K562 treated with DMSO at 1 percent for 4 hours (cell line): ENCODE data around the gene HDGF. TPM values are rescaled to one million over a fixed set of nuclear protein-coding genes. Genes with fewer than 3 reads are reported as not detected.

Experiments
- total RNA-seq: library from RNA; unstranded; fragments of 300-600 nt; gene quantifications from 2 replicates; pipeline ENCODE4 v1.2.3, GENCODE V29; 2022; ENCODE audit not compliant: insufficient read depth

HDGF gene
- total RNA-seq, result 188 and 194 TPM in 2 replicates

GRCh38 chr1:156751451-156751756 is at the start of gene HDGF:
Gene HDGF (minus strand): TSS chr1:156751675. CDS start chr1:156751429, 246 bp downstream.

GRCh38 chr1:156767101-156767878 is 15.8 kb upstream of the HDGF start, which contains the start of gene PRCC:
Gene PRCC (plus strand): TSS chr1:156767535. CDS start chr1:156767772, 237 bp downstream.

GRCh38 chr1:156740741-156741480 is 10.6 kb downstream of the HDGF start, which contains the start of gene MRPL24:
Gene MRPL24 (minus strand): TSS chr1:156741088. CDS start chr1:156738704, 2,384 bp downstream.

GRCh38 chr1:156728599-156729462 is 22.6 kb downstream of the HDGF start, which contains the start of gene ISG20L2:
Gene ISG20L2 (minus strand): TSS chr1:156728766. CDS start chr1:156727652, 1,114 bp downstream.

GRCh38 chr1:156727926-156728598 is 23.4 kb downstream of the HDGF start, which contains the start of gene METTL25B:
Gene METTL25B (plus strand): TSS chr1:156728469. CDS start chr1:156729105, 636 bp downstream.

GRCh38 chr1:156705321-156705917 is 46.1 kb downstream of the HDGF start, which contains the start of gene CRABP2:
Gene CRABP2 (minus strand): TSS chr1:156705583. CDS start chr1:156705446, 137 bp downstream.

Other genes starting within 250 kb of the HDGF start
- 20.0 and 21.0 TPM in 2 replicates for gene IQGAP3, start 179.1 kb downstream of the HDGF start, total RNA-seq
- not detected in 2 replicates for gene TTC24, start 172.0 kb downstream of the HDGF start, total RNA-seq
- gene NAXE, start 159.9 kb downstream of the HDGF start, total RNA-seq, result 119 TPM in 2 replicates
- 8.8 and 9.0 TPM in 2 replicates for gene GPATCH4, start 150.2 kb downstream of the HDGF start, total RNA-seq
- gene HAPLN2, start 132.3 kb downstream of the HDGF start, total RNA-seq, result 1.2 and 3.3 TPM in 2 replicates
- gene BCAN, start 109.6 kb downstream of the HDGF start, total RNA-seq, result 0.21 TPM in 1 of 2 replicates, not detected in the other
- gene NES, start 74.3 kb downstream of the HDGF start, total RNA-seq, result 7.0 and 9.8 TPM in 2 replicates
- gene CRABP2, start 46.1 kb downstream of the HDGF start, total RNA-seq, result 7.7 TPM in 1 of 2 replicates, not detected in the other
- 47.9 and 64.7 TPM in 2 replicates for gene METTL25B, start 23.2 kb downstream of the HDGF start, total RNA-seq
- gene ISG20L2, start 22.9 kb downstream of the HDGF start, total RNA-seq, result 22.0 and 28.4 TPM in 2 replicates
- gene MRPL24, start 10.6 kb downstream of the HDGF start, total RNA-seq, result 19.0 and 38.5 TPM in 2 replicates
- gene PRCC, start 15.9 kb upstream of the HDGF start, total RNA-seq, result 63.4 and 86.4 TPM in 2 replicates
- 13.2 and 17.8 TPM in 2 replicates for gene SH2D2A, start 65.2 kb upstream of the HDGF start, total RNA-seq
- 0.42 TPM in 1 of 2 replicates, not detected in the other for gene INSRR, start 107.4 kb upstream of the HDGF start, total RNA-seq
- gene NTRK1, start 109.2 kb upstream of the HDGF start, total RNA-seq, result 78.1 and 86.1 TPM in 2 replicates
- 1.2 and 3.2 TPM in 2 replicates for gene PEAR1, start 142.0 kb upstream of the HDGF start, total RNA-seq
- not detected in 2 replicates for gene LRRC71, start 169.0 kb upstream of the HDGF start, total RNA-seq